A549 treated with CORT108297 at 1 μM for 4 hours (cell line): ENCODE results near the gene CYBC1. TPM values are rescaled to one million over a fixed set of nuclear protein-coding genes. Genes with fewer than 3 reads are reported as not detected.

Experiments
- total RNA-seq: library from RNA; stranded (reverse); fragments of 200-300 nt; extraction: Qiagen RNA extraction; gene quantifications from 5 replicates; pipeline ENCODE4 v1.2.3, GENCODE V29; 2022

The CYBC1 gene
- 52.3 to 65.9 TPM (median 59.4 TPM) in 5 replicates for total RNA-seq

DNA sequence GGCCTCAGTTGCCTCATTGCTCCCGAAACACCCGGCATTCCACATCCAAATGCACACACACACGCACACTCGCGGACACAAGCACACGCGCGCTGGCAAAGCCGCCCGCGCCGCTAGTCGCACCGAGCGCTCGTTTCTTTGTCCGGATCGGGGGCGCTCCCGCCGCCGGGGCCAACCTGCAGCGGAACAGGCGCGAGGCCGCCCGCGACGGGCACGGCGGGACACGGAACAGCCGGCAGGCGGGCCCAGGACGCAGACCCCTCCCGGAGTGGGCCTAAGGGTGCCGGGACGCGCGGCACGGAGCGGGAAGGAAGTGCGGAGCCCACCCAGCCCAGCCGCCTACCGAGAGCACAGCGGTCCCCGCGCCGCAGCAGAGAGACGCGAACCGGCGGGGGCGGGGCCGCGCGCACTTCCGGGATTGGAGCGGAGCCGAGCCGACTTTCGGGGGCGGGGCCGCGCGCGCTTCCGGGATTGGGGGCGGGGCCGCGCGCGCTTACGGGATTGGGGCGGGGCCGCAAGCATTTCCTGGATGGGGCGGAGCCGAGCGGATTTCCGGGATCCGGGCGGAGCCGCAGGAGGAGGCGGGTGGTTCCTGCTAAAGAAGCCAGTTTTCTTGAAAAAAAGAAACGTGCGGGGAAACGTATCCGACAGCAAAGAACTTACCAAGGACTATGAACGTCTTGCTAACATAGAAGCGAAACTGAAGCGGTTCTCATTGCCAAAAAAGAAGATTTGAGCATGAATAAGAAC is at the start of gene CYBC1:
Gene CYBC1, minus strand, starts transcription at position 396 of the 750 bp plus-strand sequence. CDS start 1,498 bp downstream, outside the sequence.

GRCh38 chr17:82458179-82458884 is 7.8 kb upstream of the CYBC1 start, which contains the start of gene NARF:
NARF (plus strand) TSS chr17:82458741; CDS start chr17:82458804, 63 bp downstream.

DNA sequence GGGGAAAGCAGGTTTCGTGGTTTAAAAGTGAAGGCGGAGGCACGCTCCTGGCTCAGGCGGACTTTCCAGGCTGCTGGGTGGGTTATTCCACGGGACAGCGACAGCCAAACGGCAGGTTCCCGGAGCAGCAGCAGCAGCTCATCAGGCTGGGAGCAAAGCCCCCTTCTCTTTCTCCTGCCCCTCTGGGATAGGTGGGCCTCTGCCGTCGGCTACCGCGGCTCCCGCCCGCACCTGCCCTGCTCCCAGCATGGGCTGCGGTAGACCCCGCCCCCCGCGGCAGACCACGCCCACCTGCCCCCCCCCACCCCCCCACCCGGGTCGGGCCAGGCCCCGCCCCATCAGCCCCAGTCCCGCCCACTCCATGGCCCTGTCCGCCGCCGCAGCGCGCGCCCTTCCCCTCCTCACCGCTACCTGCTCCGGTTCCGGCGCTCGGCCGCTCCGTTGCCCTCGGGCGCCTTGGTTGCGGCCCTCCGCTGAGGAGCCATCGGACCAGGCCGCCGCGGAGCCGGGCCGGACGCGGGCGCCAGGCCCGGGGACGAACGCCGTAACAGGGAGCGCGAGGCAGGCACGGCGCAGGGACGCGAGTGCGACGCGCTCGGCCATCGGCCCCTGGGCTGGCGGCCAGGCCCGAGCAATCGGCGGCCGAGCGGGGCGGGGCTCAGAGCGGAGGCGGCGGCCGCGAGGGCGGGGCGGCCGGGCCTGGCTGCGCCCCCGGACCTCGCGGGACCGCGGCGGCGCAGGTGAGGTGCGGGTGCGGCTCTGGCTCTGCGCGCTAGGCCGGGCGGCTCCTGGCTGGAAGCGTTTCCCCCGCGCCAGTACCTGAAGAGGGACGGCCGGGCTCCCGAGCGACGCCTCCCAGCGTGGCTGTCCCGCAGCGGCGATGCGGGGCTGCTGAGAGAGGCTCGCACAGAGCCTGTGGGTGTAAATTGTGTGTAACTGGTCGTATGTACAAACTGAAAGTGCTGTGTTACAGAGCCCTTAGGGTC is 32.3 kb downstream of the CYBC1 start, which contains the start of the genes HEXD and OGFOD3:
Gene HEXD, plus strand, starts transcription at position 347 of the 986 bp plus-strand sequence. CDS start 1,453 bp downstream, outside the sequence.
Gene OGFOD3, minus strand, starts transcription at position 586 of the 986 bp plus-strand sequence. Its CDS starts 101 bp downstream, at position 485.

Other genes with a start within 250 kb of the CYBC1 start
- 17.5 to 27.8 TPM (median 25.5 TPM) in 5 replicates for gene CCDC57, start 237.9 kb downstream of the CYBC1 start, total RNA-seq
- 102 to 140 TPM (median 132 TPM) in 5 replicates for gene SLC16A3, start 221.7 kb downstream of the CYBC1 start, total RNA-seq
- 163 to 200 TPM (median 196 TPM) in 5 replicates for gene CSNK1D, start 177.1 kb downstream of the CYBC1 start, total RNA-seq
- gene CD7, start 133.1 kb downstream of the CYBC1 start, total RNA-seq, result 0.05 to 0.15 TPM (median 0.10 TPM) in 4 of 5 replicates, not detected in the other
- 1.1 to 2.6 TPM (median 2.0 TPM) in 5 replicates for gene SECTM1, start 117.0 kb downstream of the CYBC1 start, total RNA-seq
- gene TEX19, start 91.5 kb downstream of the CYBC1 start, total RNA-seq, result 0.30 to 0.60 TPM (median 0.44 TPM) in 5 replicates
- gene UTS2R, start 79.0 kb downstream of the CYBC1 start, total RNA-seq, result not detected in 5 replicates
- gene HEXD, start 32.4 kb downstream of the CYBC1 start, total RNA-seq, result 10.6 to 15.3 TPM (median 14.5 TPM) in 5 replicates
- 18.4 to 26.2 TPM (median 24.7 TPM) in 5 replicates for gene OGFOD3, start 32.2 kb downstream of the CYBC1 start, total RNA-seq
- gene NARF, start 8.0 kb upstream of the CYBC1 start, total RNA-seq, result 48.7 to 62.7 TPM (median 55.6 TPM) in 5 replicates
- gene FOXK2, start 69.0 kb upstream of the CYBC1 start, total RNA-seq, result 45.4 to 56.4 TPM (median 51.6 TPM) in 5 replicates
- gene WDR45B, start 197.7 kb upstream of the CYBC1 start, total RNA-seq, result 93.5 to 99.6 TPM (median 95.6 TPM) in 5 replicates
- 12.7 to 20.4 TPM (median 18.6 TPM) in 5 replicates for gene RAB40B, start 247.9 kb upstream of the CYBC1 start, total RNA-seq